Panc1 (cell line): ENCODE measurements around the gene PPP2R3B. TPM values are rescaled to one million over a fixed set of nuclear protein-coding genes. Genes with fewer than 3 reads are reported as not detected.

Experiments used
- ATAC-seq: fragments of 200-7000 bp; cut with Tn5 transposase; 2 replicates; pipeline ENCODE4 v1.9.1; 2020; ENCODE audit warnings: mild to moderate bottlenecking, moderate library complexity
- BruUV-seq: library from RNA; stranded (reverse); fragments of 400-500 nt; replicated peaks from 2 replicates; lab custom pipeline; 2021; lab: Mats Ljungman, UMichigan
- CTCF ChIA-PET: fragments of 300-600 bp; sonication (Branson Sonifier 250); formaldehyde crosslinking; loops from one replicate; lab custom pipeline; 2022; ENCODE audit warnings: antibody characterized with exemption; lab: Charles Lee
- POLR2A ChIA-PET: fragments of 300-600 bp; sonication (Branson Sonifier 250); formaldehyde crosslinking; loops from one replicate; lab custom pipeline; 2022; ENCODE audit warnings: antibody characterized with exemption; lab: Charles Lee
- DNase-seq: peaks from one replicate; pipeline ENCODE4 v3.0.0-alpha.2; 2010; ENCODE audit warnings: low read depth, low spot score
- H3K27ac ChIP-seq: 2 replicates; pipeline ENCODE4 v1.5.1; 2011; ENCODE audit warnings: mild to moderate bottlenecking, low read length, inconsistent platforms
- H3K27me3 ChIP-seq: fragments of 200-500 bp; sonication (Bioruptor generic); 2 replicates; pipeline ENCODE4 v1.6.0; 2014; ENCODE audit warnings: low read length, inconsistent platforms; ENCODE audit not compliant: control insufficient read depth, insufficient read depth
- H3K36me3 ChIP-seq: fragments of 200-500 bp; sonication (Bioruptor generic); 2 replicates; pipeline ENCODE4 v1.5.1; 2014; ENCODE audit warnings: inconsistent platforms, mild to moderate bottlenecking, low read length, moderate library complexity; ENCODE audit not compliant: control insufficient read depth, insufficient read depth
- H3K4me1 ChIP-seq: 2 replicates; pipeline ENCODE4 v1.5.1; 2011; ENCODE audit warnings: inconsistent platforms, mild to moderate bottlenecking, low read length, moderate library complexity; ENCODE audit not compliant: control insufficient read depth, insufficient read depth
- H3K4me3 ChIP-seq, 2 experiments: 2 replicates each; pipeline ENCODE4 v1.5.1; 2011 to 2012; ENCODE audit warnings: low read depth in 2 of 2, low read length in 2 of 2, mild to moderate bottlenecking in 2 of 2, inconsistent platforms in 1 of 2, moderate library complexity in 1 of 2
- H3K9me3 ChIP-seq: fragments of 200-500 bp; sonication (Bioruptor generic); 2 replicates; pipeline ENCODE4 v1.5.1; 2014; ENCODE audit warnings: low read depth, mild to moderate bottlenecking, inconsistent platforms, low read length, moderate library complexity; ENCODE audit not compliant: control insufficient read depth, insufficient read depth
- CTCF ChIP-seq: fragments of 450-650 bp; IDR thresholded peaks from 2 replicates; pipeline ENCODE4 v1.5.1; 2017; ENCODE audit warnings: mild to moderate bottlenecking
- POLR2AphosphoS5 ChIP-seq: IDR thresholded peaks from 2 replicates; pipeline ENCODE4 v1.6.1; 2012; ENCODE audit warnings: mild to moderate bottlenecking, low read depth, low read length, moderate library complexity
- REST ChIP-seq, 2 experiments: IDR thresholded peaks; 2 replicates each; pipeline ENCODE4 v1.6.1; 2011 to 2012; ENCODE audit warnings: low read depth in 2 of 2, control low read depth in 1 of 2, low read length in 1 of 2, mild to moderate bottlenecking in 1 of 2, moderate library complexity in 1 of 2; ENCODE audit not compliant: insufficient read depth in 1 of 2
- SIN3A ChIP-seq: IDR thresholded peaks from 2 replicates; pipeline ENCODE4 v1.6.1; 2012; ENCODE audit warnings: low read depth, mild to moderate bottlenecking, low read length, moderate library complexity, borderline replicate concordance; ENCODE audit not compliant: insufficient read depth
- TCF7L2 ChIP-seq: IDR thresholded peaks from 2 replicates; pipeline ENCODE4 v1.6.1; 2011; ENCODE audit warnings: mild to moderate bottlenecking, low read depth, low read length, inconsistent platforms
- in situ Hi-C: cut with HindIII; loops from 2 replicates; pipeline ENCODE4 v1.10.0; 2016; ENCODE audit warnings: low sequenced_read_pairs, low pct_unique_long_range_greater_than_20kb
- intact Hi-C: fragments of 100-400 bp; cut with micrococcal nuclease; formaldehyde crosslinking; loops from one replicate; pipeline ENCODE4 v1.10.0; 2022; ENCODE audit not compliant: unreplicated experiment
- total RNA-seq: library from RNA; stranded (reverse); gene quantifications from one replicate; pipeline ENCODE4 v1.2.1, GENCODE V29; 2021; ENCODE audit not compliant: unreplicated experiment

Gene PPP2R3B
- total RNA-seq, 1 experiment from 2014 or later: 19.2 TPM

- ChIA-PET POLR2A (no interaction called here), CTCF (no interaction called here)
- no peaks in the 10 kb centered on the region for H3K36me3 ChIP-seq
- H3K9me3 ChIP-seq: no peaks in the 10 kb centered on the region
- no peak for TF ChIP-seq SIN3A
- in situ Hi-C loops: no loop called here
- ATAC-seq: no peak
- no peak overlapping the region for H3K4me3 ChIP-seq
- BruUV-seq: no TSS peak
- no peaks in the 10 kb centered on the region for H3K4me1 ChIP-seq
- no peak overlapping the region for H3K27ac ChIP-seq
- H3K27me3 ChIP-seq: no peaks in the 10 kb centered on the region
- intact Hi-C loops: no loop called here
- no peak for DNase-seq
Observed at GRCh38 chrX:413322-414201, 26.9 kb upstream of the PPP2R3B start.

GRCh38 chrX:410296-410695 is 23.6 kb upstream of the PPP2R3B start:
- ATAC-seq (no peak), DNase-seq (no peak)
- ChIA-PET CTCF (no interaction called here), POLR2A (no interaction called here)
- no peak overlapping the region for H3K27ac ChIP-seq
- no peaks in the 10 kb centered on the region for H3K27me3 ChIP-seq
- in situ Hi-C loops (no loop called here), intact Hi-C loops (no loop called here)
- no peaks in the 10 kb centered on the region for H3K9me3 ChIP-seq
- no peak overlapping the region for H3K4me3 ChIP-seq
- H3K4me1 ChIP-seq: no peaks in the 10 kb centered on the region
- no peaks in the 10 kb centered on the region for H3K36me3 ChIP-seq
- TF ChIP-seq TCF7L2: no peak
- TF ChIP-seq REST (IDR thresholded peaks at IDR 0.05; ENCODE audit: insufficient read depth in 1 of 2, low read depth in 2 of 2, low read length in 1 of 2): no peak
- no peak for TF ChIP-seq POLR2AphosphoS5
- no peak for TF ChIP-seq CTCF
- no peak for TF ChIP-seq SIN3A
- BruUV-seq: no TSS peak

- Histone ChIP-seq H3K9me3 (no peaks in the 10 kb centered on the region), H3K4me3 (no peak overlapping the region), H3K27ac (no peak overlapping the region), H3K27me3 (no peaks in the 10 kb centered on the region), H3K36me3 (no peaks in the 10 kb centered on the region), H3K4me1 (no peaks in the 10 kb centered on the region)
- POLR2A ChIA-PET: no interaction called here
- ATAC-seq: no peak
- no TSS peak for BruUV-seq
- intact Hi-C loops (no loop called here), in situ Hi-C loops (no loop called here)
- no peak for DNase-seq
- TF ChIP-seq REST (IDR thresholded peaks at IDR 0.05; ENCODE audit: insufficient read depth in 1 of 2, low read depth in 2 of 2, low read length in 1 of 2) (no peak), TCF7L2 (no peak), SIN3A (no peak), CTCF (no peak), POLR2AphosphoS5 (no peak)
- CTCF ChIA-PET: no interaction called here
Observed at GRCh38 chrX:405149-405548, 18.4 kb upstream of the PPP2R3B start.
